Nucleus accumbens (tissue), 56 donors: ENCODE measurements around the gene PCDHGA4.
"Not testable (repeated sequence)": the region's sequence is repeated elsewhere in the genome, so short reads cannot be mapped to it uniquely, and the experiment has no call there.

Source experiments
- DNase-seq, 56 donors: peaks; one replicate each; lab custom pipeline; 2025; lab: John Stamatoyannopoulos, UW

PCDHGA4 gene

GRCh38 chr5:141354900-141355469 is at the start of gene PCDHGA4:
Gene PCDHGA4 (plus strand): TSS chr5:141355021. CDS start chr5:141355108, 87 bp downstream.
- no peak for DNase-seq

- no peak for DNase-seq
These were observed 48.2 kb upstream of the PCDHGA4 start for GRCh38 chr5:141306630-141307029.

GRCh38 chr5:141313711-141314110 is 41.1 kb upstream of the PCDHGA4 start:
- DNase-seq: no peak

GRCh38 chr5:141316963-141317362 is 37.9 kb upstream of the PCDHGA4 start:
- DNase-seq: not testable (repeated sequence)

GRCh38 chr5:141319202-141319601 is 35.6 kb upstream of the PCDHGA4 start:
- DNase-seq: no peak

GRCh38 chr5:141319699-141320098 is 35.1 kb upstream of the PCDHGA4 start:
- DNase-seq: no peak

GRCh38 chr5:141320225-141321169 is 34.3 kb upstream of the PCDHGA4 start, which contains the start of gene TAF7:
Gene TAF7 (minus strand): TSS chr5:141320784. CDS start chr5:141320044, 740 bp downstream.
- DNase-seq: peak in 55 of 56 donors; percentile 39 to 94 (median 84)

GRCh38 chr5:141322261-141322660 is 32.6 kb upstream of the PCDHGA4 start:
- DNase-seq: no peak

GRCh38 chr5:141326088-141326854 is 28.6 kb upstream of the PCDHGA4 start:
- DNase-seq: peak in 54 of 56 donors; percentile 10 to 82 (median 48)

- no peak for DNase-seq
These were observed 26.6 kb upstream of the PCDHGA4 start for GRCh38 chr5:141328231-141328630.

- peak in 3 of 56 donors; percentile 5 to 38 (median 21) for DNase-seq
These were observed 24.3 kb upstream of the PCDHGA4 start, which contains the start of gene PCDHGA1 for GRCh38 chr5:141330299-141331080. Gene PCDHGA1 (plus strand): TSS chr5:141330514.

- DNase-seq: not testable (repeated sequence)
These were observed 22.2 kb upstream of the PCDHGA4 start for GRCh38 chr5:141332571-141332970.

GRCh38 chr5:141338538-141339306 is 16.1 kb upstream of the PCDHGA4 start, which contains the start of gene PCDHGA2:
Gene PCDHGA2 (plus strand): TSS chr5:141338760.
- DNase-seq: no peak

GRCh38 chr5:141340781-141341354 is 14.0 kb upstream of the PCDHGA4 start:
- not testable (repeated sequence) for DNase-seq

GRCh38 chr5:141342773-141343172 is 12.0 kb upstream of the PCDHGA4 start:
- no peak for DNase-seq

GRCh38 chr5:141343242-141343952 is 11.4 kb upstream of the PCDHGA4 start, which contains the start of gene PCDHGA3:
Gene PCDHGA3 (plus strand): TSS chr5:141343829. CDS start chr5:141344034, 205 bp downstream.
- DNase-seq: no peak

- no peak for DNase-seq
These were observed 10.8 kb upstream of the PCDHGA4 start for GRCh38 chr5:141343953-141344463.

- DNase-seq: no peak
These were observed 9.5 kb upstream of the PCDHGA4 start for GRCh38 chr5:141345327-141345726.
